ENCODE data around the gene STAT5B.

Gene STAT5B

DNA sequence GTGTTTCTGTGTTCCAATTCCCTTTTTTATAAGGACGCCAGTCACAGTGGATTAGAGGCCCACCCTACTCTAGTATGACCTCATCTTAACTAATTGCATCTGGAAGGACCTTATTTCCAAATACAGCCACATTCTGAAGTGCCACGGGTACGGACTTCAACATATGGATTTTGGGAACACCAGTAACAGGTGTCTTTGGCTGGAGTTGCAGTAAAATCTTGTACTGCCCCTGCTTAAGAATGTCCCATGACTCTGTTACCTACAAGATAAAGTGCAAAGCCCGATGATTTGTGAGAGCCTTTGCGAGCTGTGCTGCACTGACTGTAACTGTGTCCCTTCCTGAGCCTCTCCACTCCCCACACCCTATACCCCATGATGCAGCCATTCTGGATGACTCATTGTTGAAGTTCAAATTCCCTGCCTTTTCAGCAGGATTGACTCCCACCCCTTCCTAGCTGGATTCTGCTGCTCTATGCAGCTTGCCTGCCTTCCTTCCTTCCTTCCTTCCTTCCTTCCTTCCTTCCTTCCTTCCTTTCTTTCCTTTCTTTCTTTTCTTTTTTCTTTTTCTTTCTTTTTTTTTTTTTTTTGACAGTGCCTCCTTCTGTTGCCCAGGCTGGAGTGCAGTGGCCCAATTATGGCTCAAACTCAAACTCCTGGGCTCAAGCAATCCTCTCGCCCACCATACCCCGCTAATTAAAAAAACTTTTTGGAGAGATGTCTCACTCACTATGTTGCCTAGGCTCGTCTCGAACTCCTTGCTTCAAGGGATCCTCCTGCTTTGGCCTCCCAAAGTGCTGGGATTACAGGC lies 93.1 kb downstream of the STAT5B start:
- peak overlapping the region; percentile 90 for H2AFZ ChIP-seq (ENCODE audit: low read depth, low read length, severe bottlenecking)
- H3K9me3 ChIP-seq (ENCODE audit: insufficient read depth, low read length), result no peaks in the 10 kb centered on the region
- no peaks in the 10 kb centered on the region for H4K20me1 ChIP-seq (ENCODE audit: low read depth, low read length)
- TF ChIP-seq, protein P1, sequence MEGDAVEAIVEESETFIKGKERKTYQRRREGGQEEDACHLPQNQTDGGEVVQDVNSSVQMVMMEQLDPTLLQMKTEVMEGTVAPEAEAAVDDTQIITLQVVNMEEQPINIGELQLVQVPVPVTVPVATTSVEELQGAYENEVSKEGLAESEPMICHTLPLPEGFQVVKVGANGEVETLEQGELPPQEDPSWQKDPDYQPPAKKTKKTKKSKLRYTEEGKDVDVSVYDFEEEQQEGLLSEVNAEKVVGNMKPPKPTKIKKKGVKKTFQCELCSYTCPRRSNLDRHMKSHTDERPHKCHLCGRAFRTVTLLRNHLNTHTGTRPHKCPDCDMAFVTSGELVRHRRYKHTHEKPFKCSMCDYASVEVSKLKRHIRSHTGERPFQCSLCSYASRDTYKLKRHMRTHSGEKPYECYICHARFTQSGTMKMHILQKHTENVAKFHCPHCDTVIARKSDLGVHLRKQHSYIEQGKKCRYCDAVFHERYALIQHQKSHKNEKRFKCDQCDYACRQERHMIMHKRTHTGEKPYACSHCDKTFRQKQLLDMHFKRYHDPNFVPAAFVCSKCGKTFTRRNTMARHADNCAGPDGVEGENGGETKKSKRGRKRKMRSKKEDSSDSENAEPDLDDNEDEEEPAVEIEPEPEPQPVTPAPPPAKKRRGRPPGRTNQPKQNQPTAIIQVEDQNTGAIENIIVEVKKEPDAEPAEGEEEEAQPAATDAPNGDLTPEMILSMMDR (IDR thresholded peaks at IDR 0.05; ENCODE audit: insufficient read depth, low read length, poor library complexity, severe bottlenecking), result no peak
- TF ChIP-seq EZH2phosphoT487 (conservative IDR thresholded peaks at IDR 0.05; ENCODE audit: low read length), result no peak
- peak overlapping the region; percentile 68 for H3K4me2 ChIP-seq (ENCODE audit: low read depth, low read length, poor library complexity, severe bottlenecking)
- H3K9ac ChIP-seq (ENCODE audit: low read length), result peak overlapping the region; percentile 64
- no peaks in the 10 kb centered on the region for H3K79me2 ChIP-seq (ENCODE audit: insufficient read depth, low read length)
- H3K4me3 ChIP-seq (ENCODE audit: insufficient read depth, low read length, poor library complexity, severe bottlenecking), result peak overlapping the region; percentile 55
- H3F3A ChIP-seq (ENCODE audit: insufficient read depth), result peaks cover 16% of the 10 kb centered on the region
- no peaks in the 10 kb centered on the region for H3K36me3 ChIP-seq (ENCODE audit: low read length)
- no peak overlapping the region for H3K27ac ChIP-seq (ENCODE audit: low read depth, low read length)
- no peaks in the 10 kb centered on the region for H3K27me3 ChIP-seq (ENCODE audit: low read length)
- no peaks in the 10 kb centered on the region for H3K9me2 ChIP-seq (replicated peaks; ENCODE audit: insufficient read depth, low read length)

GRCh38 chr17:42181851-42182207 lies 94.4 kb downstream of the STAT5B start:
- Histone ChIP-seq H3K79me2 (ENCODE audit: insufficient read depth, low read length) (no peaks in the 10 kb centered on the region), H3K27ac (ENCODE audit: low read depth, low read length) (no peak overlapping the region), H2AFZ (ENCODE audit: low read depth, low read length, severe bottlenecking) (no peak overlapping the region), H3K36me3 (ENCODE audit: low read length) (no peaks in the 10 kb centered on the region), H3K9me2 (replicated peaks; ENCODE audit: insufficient read depth, low read length) (no peaks in the 10 kb centered on the region), H3K4me3 (ENCODE audit: insufficient read depth, low read length, poor library complexity, severe bottlenecking) (no peak overlapping the region), H4K20me1 (ENCODE audit: low read depth, low read length) (no peaks in the 10 kb centered on the region), H3K4me2 (ENCODE audit: low read depth, low read length, poor library complexity, severe bottlenecking) (peak overlapping the region; percentile 64), H3K9ac (ENCODE audit: low read length) (peak overlapping the region; percentile 38; the same call in 1 of the 2 replicates), H3F3A (ENCODE audit: insufficient read depth) (peaks cover 16% of the 10 kb centered on the region), H3K9me3 (ENCODE audit: insufficient read depth, low read length) (no peaks in the 10 kb centered on the region), H3K27me3 (ENCODE audit: low read length) (no peaks in the 10 kb centered on the region)
- no peak for TF ChIP-seq EZH2phosphoT487 (conservative IDR thresholded peaks at IDR 0.05; ENCODE audit: low read length)
- TF ChIP-seq, protein P1 (IDR thresholded peaks at IDR 0.05; ENCODE audit: insufficient read depth, low read length, poor library complexity, severe bottlenecking), result no peak

DNA sequence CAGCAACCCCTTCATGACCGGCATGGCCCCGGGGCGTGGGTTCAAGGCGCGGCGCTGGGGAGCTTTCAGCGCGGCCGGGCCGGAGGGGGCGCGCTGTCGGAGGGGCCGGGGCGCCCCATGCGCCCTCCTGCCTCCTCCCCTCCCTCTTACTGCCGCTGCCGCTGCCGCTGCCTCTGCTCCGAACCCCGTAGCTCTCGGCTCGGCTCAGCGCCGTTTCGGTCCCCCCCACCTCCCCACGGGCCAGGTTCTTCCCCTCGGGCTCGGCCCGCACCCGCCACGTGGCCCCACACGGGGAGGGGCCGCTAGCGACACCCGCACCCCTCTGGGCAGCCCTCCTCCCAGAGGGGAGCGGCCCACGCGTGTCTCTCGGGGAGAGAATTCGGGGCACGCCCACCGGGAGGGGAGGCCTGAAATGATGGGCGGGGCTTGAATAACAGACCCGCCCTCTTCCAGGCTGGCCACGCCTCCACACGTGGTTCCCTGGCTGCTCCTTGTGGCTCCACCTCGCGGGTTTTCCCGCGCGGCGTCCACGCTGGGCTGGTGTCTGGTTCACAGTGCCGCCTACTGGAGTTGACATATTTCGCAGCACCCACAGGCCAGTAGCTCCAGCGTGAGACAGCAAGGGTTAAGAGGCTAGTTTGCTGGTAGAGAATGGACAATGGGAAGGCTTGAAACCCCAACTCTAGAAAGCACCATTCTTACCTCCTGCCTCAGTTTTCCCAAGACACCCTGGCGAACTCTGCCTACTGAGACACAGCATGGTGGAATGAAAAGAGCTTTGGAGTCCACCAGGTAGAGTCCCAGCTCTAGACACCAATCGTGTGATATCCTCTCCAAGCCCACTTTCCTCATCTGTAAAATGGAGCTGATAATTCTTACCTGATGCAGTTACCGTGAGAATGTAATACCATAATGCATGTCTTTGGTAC lies 95.0 kb downstream of the STAT5B start, which contains the start of gene KCNH4:
Gene KCNH4, minus strand, starts transcription at position 221 of the 929 bp plus-strand sequence. Its CDS starts 197 bp downstream, at position 24.
- Histone ChIP-seq H4K20me1 (ENCODE audit: low read depth, low read length) (no peaks in the 10 kb centered on the region), H3K79me2 (ENCODE audit: insufficient read depth, low read length) (no peaks in the 10 kb centered on the region), H3K27ac (ENCODE audit: low read depth, low read length) (no peak within 1 kb of the TSS), H3K9ac (ENCODE audit: low read length) (peak within 1 kb of the TSS; percentile 38), H3K4me3 (ENCODE audit: insufficient read depth, low read length, poor library complexity, severe bottlenecking) (peak within 1 kb of the TSS; percentile 53), H3K9me3 (ENCODE audit: insufficient read depth, low read length) (no peaks in the 10 kb centered on the region), H3K4me2 (ENCODE audit: low read depth, low read length, poor library complexity, severe bottlenecking) (peak within 1 kb of the TSS; percentile 64), H3K36me3 (ENCODE audit: low read length) (no peaks in the 10 kb centered on the region), H3K9me2 (replicated peaks; ENCODE audit: insufficient read depth, low read length) (no peaks in the 10 kb centered on the region), H3K27me3 (ENCODE audit: low read length) (no peaks in the 10 kb centered on the region), H3F3A (ENCODE audit: insufficient read depth) (peaks cover 16% of the 10 kb centered on the region), H2AFZ (ENCODE audit: low read depth, low read length, severe bottlenecking) (peak within 1 kb of the TSS; percentile 36)
- TF ChIP-seq, protein P1 (IDR thresholded peaks at IDR 0.05; ENCODE audit: insufficient read depth, low read length, poor library complexity, severe bottlenecking), result peak; percentile 60
- no peak for TF ChIP-seq EZH2phosphoT487 (conservative IDR thresholded peaks at IDR 0.05; ENCODE audit: low read length)
